ENCODE results near the gene BOD1.

- no peak for TF ChIP-seq CTCF (IDR thresholded peaks at IDR 0.05 in 4 of 5, conservative IDR thresholded peaks at IDR 0.05 in 1 of 5)
- TF ChIP-seq POLR2A (IDR thresholded peaks at IDR 0.05), result no peak
These were observed 46.3 kb upstream of the BOD1 start for GRCh38 chr5:173662581-173663351.
